HG02870 (cell line): ENCODE measurements around the gene TMEM168.
"Not testable (repeated sequence)": the region's sequence is repeated elsewhere in the genome, so short reads cannot be mapped to it uniquely, and the experiment has no call there.

Experiments
- ATAC-seq: cut with Tn5 transposase; IDR thresholded peaks from one replicate; pipeline ENCODE4 v1.9.1; 2021; ENCODE audit warnings: mild to moderate bottlenecking, moderate library complexity; ENCODE audit not compliant: unreplicated experiment

The TMEM168 gene

GRCh38 chr7:112789817-112790585 lies at the start of gene TMEM168:
Gene TMEM168, minus strand, starts transcription at chr7:112790393. Its CDS starts 5,568 bp downstream, at chr7:112784825.
- ATAC-seq = peak; percentile 75

- not testable (repeated sequence) for ATAC-seq
These were observed 45.7 kb upstream of the TMEM168 start for GRCh38 chr7:112835928-112836327.

GRCh38 chr7:112833082-112833481 lies 42.9 kb upstream of the TMEM168 start:
- peak; percentile 67 for ATAC-seq

- no peak for ATAC-seq
These were observed 40.6 kb upstream of the TMEM168 start for GRCh38 chr7:112830769-112831168.

GRCh38 chr7:112828696-112829095 lies 38.5 kb upstream of the TMEM168 start:
- no peak for ATAC-seq

GRCh38 chr7:112821345-112821744 lies 31.2 kb upstream of the TMEM168 start:
- ATAC-seq = no peak

- no peak for ATAC-seq
These were observed 29.3 kb upstream of the TMEM168 start for GRCh38 chr7:112819536-112819935.

- ATAC-seq = no peak
These were observed 16.0 kb upstream of the TMEM168 start for GRCh38 chr7:112806156-112806555.

GRCh38 chr7:112802406-112802805 lies 12.2 kb upstream of the TMEM168 start:
- ATAC-seq = no peak

- ATAC-seq = no peak
These were observed 10.3 kb upstream of the TMEM168 start for GRCh38 chr7:112800486-112800885.

- no peak for ATAC-seq
These were observed 9.4 kb upstream of the TMEM168 start for GRCh38 chr7:112799448-112800120.

- no peak for ATAC-seq
These were observed 8.3 kb upstream of the TMEM168 start for GRCh38 chr7:112798274-112799159.

GRCh38 chr7:112796552-112796951 lies 6.4 kb upstream of the TMEM168 start:
- ATAC-seq = not testable (repeated sequence)

GRCh38 chr7:112792441-112792840 lies 2.2 kb upstream of the TMEM168 start:
- ATAC-seq = no peak

- ATAC-seq = no peak
These were observed 1.4 kb upstream of the TMEM168 start for GRCh38 chr7:112791465-112792168.

- ATAC-seq = peak; percentile 68
These were observed 402 bp upstream of the TMEM168 start for GRCh38 chr7:112790586-112791003.

GRCh38 chr7:112789453-112789816 lies 758 bp downstream of the TMEM168 start:
- no peak for ATAC-seq

GRCh38 chr7:112788778-112789343 lies 1.3 kb downstream of the TMEM168 start:
- no peak for ATAC-seq

- ATAC-seq = no peak
These were observed 5.6 kb downstream of the TMEM168 start for GRCh38 chr7:112784603-112785002.

- ATAC-seq = peak; percentile 99
These were observed 7.7 kb downstream of the TMEM168 start for GRCh38 chr7:112782498-112782897.
